SK-N-SH (cell line): ENCODE data around the gene IFT172.
"Not testable (repeated sequence)": the region's sequence is repeated elsewhere in the genome, so short reads cannot be mapped to it uniquely, and the experiment has no call there.

Source experiments
- CTCF ChIP-seq: fragments of 200-600 bp; sonication (generic); IDR thresholded peaks from 2 replicates; pipeline ENCODE4 v1.6.1; 2017; ENCODE audit warnings: antibody characterized with exemption, mild to moderate bottlenecking, moderate library complexity
- GABPA ChIP-seq: IDR thresholded peaks from 2 replicates; pipeline ENCODE4 v1.4.0; 2012; ENCODE audit warnings: low read depth, mild to moderate bottlenecking
- JUND ChIP-seq: IDR thresholded peaks from 2 replicates; pipeline ENCODE4 v1.4.0; 2012
- POLR2AphosphoS5 ChIP-seq: IDR thresholded peaks from 2 replicates; pipeline ENCODE4 v1.6.1; 2012; ENCODE audit warnings: low read depth, low read length
- RAD21 ChIP-seq: IDR thresholded peaks from 2 replicates; pipeline ENCODE4 v1.6.1; 2012; ENCODE audit warnings: mild to moderate bottlenecking, low read length
- TCF12 ChIP-seq: IDR thresholded peaks from 2 replicates; pipeline ENCODE4 v1.4.0; 2012
- TEAD4 ChIP-seq: IDR thresholded peaks from 2 replicates; pipeline ENCODE4 v1.4.0; 2012; ENCODE audit warnings: mild to moderate bottlenecking, borderline replicate concordance; ENCODE audit not compliant: insufficient read depth
- USF2 ChIP-seq: fragments of 150-350 bp; IDR thresholded peaks from 2 replicates; pipeline ENCODE4 v1.6.1; 2017; ENCODE audit warnings: antibody characterized with exemption, low read length, low read depth, borderline replicate concordance

GRCh38 chr2:27425039-27425438 is 64.5 kb downstream of the IFT172 start:
- not testable (repeated sequence) for TF ChIP-seq CTCF, TCF12, TEAD4, POLR2AphosphoS5, JUND, GABPA, USF2, RAD21
